Astrocyte (in vitro differentiated cells and primary cell): ENCODE results near the gene RAG1.

ENCODE experiments used
- EZH2 ChIP-seq: IDR thresholded peaks from 2 replicates; pipeline ENCODE4 v1.6.1; 2012; ENCODE audit warnings: mild to moderate bottlenecking, low read length, inconsistent platforms; ENCODE audit not compliant: insufficient read depth
- TF ChIP-seq, protein P1 (sequence below): IDR thresholded peaks from 2 replicates; pipeline ENCODE4 v1.5.1; 2011; ENCODE audit warnings: low read depth, mild to moderate bottlenecking, inconsistent platforms, low read length, moderate library complexity; ENCODE audit not compliant: insufficient read depth

DNA sequence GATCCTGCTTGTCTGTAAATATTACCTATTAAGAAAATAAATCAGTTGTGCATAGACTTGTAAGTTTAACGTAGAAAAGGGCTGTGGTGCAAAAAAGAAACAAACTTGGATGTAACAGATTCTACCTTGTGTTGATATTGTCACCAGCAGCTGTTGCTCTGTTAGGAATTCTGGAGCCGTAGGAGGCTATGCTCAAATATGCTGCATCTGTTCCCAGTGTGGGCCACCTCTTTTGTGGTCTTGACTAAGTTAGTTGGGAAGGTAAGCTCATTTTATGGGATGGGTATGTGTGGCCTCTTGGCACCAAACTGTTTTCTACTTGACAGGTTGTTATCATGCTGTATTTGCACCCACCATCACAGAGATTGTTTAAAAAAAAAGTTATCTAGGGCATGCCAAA is 59.7 kb downstream of the RAG1 start:
- TF ChIP-seq, protein P1, sequence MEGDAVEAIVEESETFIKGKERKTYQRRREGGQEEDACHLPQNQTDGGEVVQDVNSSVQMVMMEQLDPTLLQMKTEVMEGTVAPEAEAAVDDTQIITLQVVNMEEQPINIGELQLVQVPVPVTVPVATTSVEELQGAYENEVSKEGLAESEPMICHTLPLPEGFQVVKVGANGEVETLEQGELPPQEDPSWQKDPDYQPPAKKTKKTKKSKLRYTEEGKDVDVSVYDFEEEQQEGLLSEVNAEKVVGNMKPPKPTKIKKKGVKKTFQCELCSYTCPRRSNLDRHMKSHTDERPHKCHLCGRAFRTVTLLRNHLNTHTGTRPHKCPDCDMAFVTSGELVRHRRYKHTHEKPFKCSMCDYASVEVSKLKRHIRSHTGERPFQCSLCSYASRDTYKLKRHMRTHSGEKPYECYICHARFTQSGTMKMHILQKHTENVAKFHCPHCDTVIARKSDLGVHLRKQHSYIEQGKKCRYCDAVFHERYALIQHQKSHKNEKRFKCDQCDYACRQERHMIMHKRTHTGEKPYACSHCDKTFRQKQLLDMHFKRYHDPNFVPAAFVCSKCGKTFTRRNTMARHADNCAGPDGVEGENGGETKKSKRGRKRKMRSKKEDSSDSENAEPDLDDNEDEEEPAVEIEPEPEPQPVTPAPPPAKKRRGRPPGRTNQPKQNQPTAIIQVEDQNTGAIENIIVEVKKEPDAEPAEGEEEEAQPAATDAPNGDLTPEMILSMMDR, result no peak
- TF ChIP-seq EZH2, result no peak
